ENCODE results near the gene YIPF1. TPM values are rescaled to one million over a fixed set of nuclear protein-coding genes. Genes with fewer than 3 reads are reported as not detected.

YIPF1 gene
- total RNA-seq = 10 to 100 TPM; 14.9 to 26.1 (median 23.5) TPM

DNA sequence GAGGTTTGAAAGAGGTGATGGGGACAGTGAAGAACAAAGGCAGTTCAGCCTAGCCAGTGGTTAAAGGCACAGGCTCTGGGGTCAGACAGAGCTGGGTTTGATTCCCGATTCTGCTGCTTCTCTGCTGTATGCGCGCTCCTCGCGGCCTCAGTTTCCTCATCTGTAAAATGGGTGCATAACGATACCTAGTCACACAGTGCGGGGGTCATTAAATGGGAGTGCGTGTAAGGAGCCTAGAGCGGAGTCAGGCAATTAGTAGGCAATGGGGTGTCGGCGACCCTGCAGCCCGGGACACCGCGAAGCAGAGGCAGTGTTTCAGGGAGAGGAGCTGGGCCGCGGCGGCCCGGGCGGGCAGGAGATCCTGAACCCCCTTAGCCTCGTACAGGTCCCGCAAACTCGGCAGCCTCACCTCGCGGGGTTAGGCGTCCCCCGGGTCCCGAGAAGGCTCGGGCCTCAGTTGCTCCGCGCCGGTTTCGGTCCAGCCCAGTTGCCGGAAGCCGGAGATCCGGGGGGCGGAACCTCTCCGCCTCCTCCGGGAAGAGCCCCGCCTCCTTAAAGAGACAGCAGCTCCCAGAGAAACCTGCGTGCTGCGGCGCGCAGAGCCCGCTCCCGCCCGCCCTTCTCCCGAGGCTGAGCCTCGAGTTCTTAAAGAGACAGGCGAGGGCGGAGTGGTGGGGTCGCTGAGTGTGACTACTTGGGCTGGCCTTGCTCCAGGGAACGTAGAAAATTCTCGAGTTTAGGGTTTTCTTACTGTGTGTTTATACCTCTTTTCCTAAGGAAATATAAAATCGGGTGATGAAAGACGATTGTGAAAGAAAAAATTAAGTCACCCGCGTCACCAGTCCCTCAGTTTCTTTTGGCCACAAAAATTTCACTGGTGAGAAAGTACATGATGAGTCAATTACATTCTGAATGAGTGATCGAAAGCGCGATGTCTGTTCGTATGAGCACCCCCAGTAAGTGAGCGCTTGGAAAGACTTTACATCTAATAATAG lies at the start of gene YIPF1:
Gene YIPF1 (minus strand): TSS at position 494 of the 995 bp plus-strand sequence. CDS start 860 bp downstream, outside the sequence.
- no peaks in the 10 kb centered on the region for H3K27me3 ChIP-seq
- H3K4me1 ChIP-seq = peaks cover 20% of the 10 kb centered on the region
- H3K36me3 ChIP-seq = peaks cover 27% of the 10 kb centered on the region
- TF ChIP-seq, protein P1, sequence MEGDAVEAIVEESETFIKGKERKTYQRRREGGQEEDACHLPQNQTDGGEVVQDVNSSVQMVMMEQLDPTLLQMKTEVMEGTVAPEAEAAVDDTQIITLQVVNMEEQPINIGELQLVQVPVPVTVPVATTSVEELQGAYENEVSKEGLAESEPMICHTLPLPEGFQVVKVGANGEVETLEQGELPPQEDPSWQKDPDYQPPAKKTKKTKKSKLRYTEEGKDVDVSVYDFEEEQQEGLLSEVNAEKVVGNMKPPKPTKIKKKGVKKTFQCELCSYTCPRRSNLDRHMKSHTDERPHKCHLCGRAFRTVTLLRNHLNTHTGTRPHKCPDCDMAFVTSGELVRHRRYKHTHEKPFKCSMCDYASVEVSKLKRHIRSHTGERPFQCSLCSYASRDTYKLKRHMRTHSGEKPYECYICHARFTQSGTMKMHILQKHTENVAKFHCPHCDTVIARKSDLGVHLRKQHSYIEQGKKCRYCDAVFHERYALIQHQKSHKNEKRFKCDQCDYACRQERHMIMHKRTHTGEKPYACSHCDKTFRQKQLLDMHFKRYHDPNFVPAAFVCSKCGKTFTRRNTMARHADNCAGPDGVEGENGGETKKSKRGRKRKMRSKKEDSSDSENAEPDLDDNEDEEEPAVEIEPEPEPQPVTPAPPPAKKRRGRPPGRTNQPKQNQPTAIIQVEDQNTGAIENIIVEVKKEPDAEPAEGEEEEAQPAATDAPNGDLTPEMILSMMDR (IDR thresholded peaks at IDR 0.05) = no peak
- peak in 1 of 3 donors; percentile 84 for TF ChIP-seq POLR2AphosphoS5 (IDR thresholded peaks at IDR 0.05)
- peak in 1 of 2 donors; percentile 28 for TF ChIP-seq POLR2A (IDR thresholded peaks at IDR 0.05)
- no peak for TF ChIP-seq EP300 (IDR thresholded peaks at IDR 0.05)
- no peaks in the 10 kb centered on the region for H3K9me3 ChIP-seq
- H3K4me3 ChIP-seq = peak within 1 kb of the TSS; percentile 65
- 5% methylated on average over 31 of the region's 62 CpGs for WGBS
- DNase-seq (ENCODE audit: low spot score in 2 of 2) = peak; percentile 94
- peak within 1 kb of the TSS; percentile 30 for H3K27ac ChIP-seq

DNA sequence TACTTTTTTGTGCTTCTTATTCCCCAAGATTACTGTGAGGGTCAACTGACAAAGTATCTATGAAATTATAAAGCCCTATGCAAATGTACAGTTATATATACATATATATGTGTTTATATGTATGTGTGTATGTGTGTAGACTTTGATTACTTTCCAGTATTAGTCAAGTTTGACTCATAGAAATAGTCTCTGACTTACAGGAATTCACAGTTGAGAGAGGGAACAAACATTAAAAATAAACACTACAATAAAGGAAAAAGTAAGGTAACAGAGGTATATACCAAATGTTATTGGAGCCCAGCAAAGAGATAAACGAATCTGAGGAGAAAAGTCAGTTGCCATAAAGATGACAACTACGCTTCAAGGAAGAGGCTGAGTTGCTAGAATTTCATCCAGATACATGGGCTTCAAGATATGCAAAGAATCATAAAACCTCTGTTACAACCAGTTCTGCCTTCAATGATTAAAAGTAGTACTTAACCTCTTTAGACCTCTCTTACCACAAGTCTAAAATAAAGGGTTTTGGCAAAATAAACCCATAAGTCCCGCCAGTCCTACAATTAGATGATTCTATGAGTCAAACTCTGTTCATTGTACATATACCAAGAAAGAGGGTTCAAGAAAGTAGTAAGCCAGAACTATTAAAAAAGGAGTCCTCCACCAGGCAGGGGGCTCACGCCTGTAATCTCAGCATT lies 48.7 kb upstream of the YIPF1 start:
- 95% methylated on average over 4 of the region's 4 CpGs for WGBS
- no peak overlapping the region for H3K4me3 ChIP-seq
- no peak for DNase-seq (ENCODE audit: low spot score in 2 of 2)
- H3K36me3 ChIP-seq = peaks cover 12% of the 10 kb centered on the region
- no peaks in the 10 kb centered on the region for H3K4me1 ChIP-seq
- no peak for TF ChIP-seq POLR2AphosphoS5 (IDR thresholded peaks at IDR 0.05)
- TF ChIP-seq POLR2A (IDR thresholded peaks at IDR 0.05) = no peak
- TF ChIP-seq EP300 (IDR thresholded peaks at IDR 0.05) = no peak
- TF ChIP-seq, protein P1 (IDR thresholded peaks at IDR 0.05) = no peak
- no peaks in the 10 kb centered on the region for H3K27me3 ChIP-seq
- H3K9me3 ChIP-seq = no peaks in the 10 kb centered on the region
- H3K27ac ChIP-seq = no peak overlapping the region

DNA sequence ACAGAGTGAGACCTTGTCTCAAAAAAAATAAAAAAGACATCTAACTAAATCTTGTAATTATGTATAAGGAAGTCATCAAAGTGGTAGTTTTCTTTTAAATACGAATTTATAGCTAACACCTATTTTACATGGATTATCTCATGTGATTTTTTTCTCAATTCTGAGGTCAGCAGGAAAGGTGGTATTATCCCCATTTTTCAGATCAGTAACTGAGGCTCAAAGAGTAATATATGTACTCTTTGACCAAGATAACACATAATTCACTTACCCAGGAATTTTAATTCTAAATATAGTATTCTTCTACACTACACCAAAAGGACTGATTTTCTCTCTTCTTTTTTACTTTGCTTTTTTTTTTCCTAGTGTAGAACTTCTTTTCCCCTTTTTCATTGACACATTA lies 46.8 kb upstream of the YIPF1 start:
- 92% methylated on average over 1 of the region's 1 CpG for WGBS
- no peaks in the 10 kb centered on the region for H3K4me1 ChIP-seq
- no peaks in the 10 kb centered on the region for H3K27me3 ChIP-seq
- no peak for DNase-seq (ENCODE audit: low spot score in 2 of 2)
- H3K9me3 ChIP-seq = no peaks in the 10 kb centered on the region
- H3K27ac ChIP-seq = no peak overlapping the region
- peaks cover 12% of the 10 kb centered on the region for H3K36me3 ChIP-seq
- H3K4me3 ChIP-seq = no peak overlapping the region
- TF ChIP-seq EP300 (IDR thresholded peaks at IDR 0.05) (no peak), POLR2A (IDR thresholded peaks at IDR 0.05) (no peak), POLR2AphosphoS5 (IDR thresholded peaks at IDR 0.05) (no peak)
- TF ChIP-seq, protein P1 (IDR thresholded peaks at IDR 0.05) = no peak

DNA sequence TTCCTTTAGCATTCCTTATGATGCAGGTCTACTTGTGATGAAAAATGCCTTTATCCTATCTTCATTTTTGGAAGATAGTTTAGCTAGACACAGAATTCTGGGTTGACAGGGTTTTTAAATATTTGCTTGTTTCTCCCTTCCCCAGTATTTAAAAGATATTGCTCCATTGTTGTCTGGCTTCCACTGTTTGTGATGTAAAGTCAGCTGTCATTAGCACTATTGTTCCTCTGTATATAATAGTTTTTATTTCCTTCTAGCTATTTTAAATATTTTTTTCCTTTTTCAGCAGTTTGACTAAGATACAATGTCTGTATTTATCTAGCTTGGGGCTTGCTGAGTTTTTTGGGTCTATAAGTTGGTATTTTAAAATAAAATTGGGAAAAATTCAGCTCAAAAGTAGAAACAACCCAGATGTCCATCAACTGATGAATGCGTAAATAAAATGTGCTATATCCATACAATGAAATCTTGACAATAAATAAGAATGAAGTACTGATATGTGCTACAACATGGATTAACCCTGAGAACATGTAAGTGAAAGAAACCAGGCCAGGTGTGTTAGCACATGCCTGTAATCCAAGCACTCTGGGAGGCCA lies 44.7 kb upstream of the YIPF1 start:
- WGBS = 91% methylated on average over 1 of the region's 1 CpG
- DNase-seq (ENCODE audit: low spot score in 2 of 2) = no peak
- Histone ChIP-seq H3K4me3 (no peak overlapping the region), H3K4me1 (no peaks in the 10 kb centered on the region), H3K36me3 (peaks cover 12% of the 10 kb centered on the region), H3K27me3 (no peaks in the 10 kb centered on the region), H3K27ac (no peak overlapping the region), H3K9me3 (no peaks in the 10 kb centered on the region)
- no peak for TF ChIP-seq POLR2A (IDR thresholded peaks at IDR 0.05)

DNA sequence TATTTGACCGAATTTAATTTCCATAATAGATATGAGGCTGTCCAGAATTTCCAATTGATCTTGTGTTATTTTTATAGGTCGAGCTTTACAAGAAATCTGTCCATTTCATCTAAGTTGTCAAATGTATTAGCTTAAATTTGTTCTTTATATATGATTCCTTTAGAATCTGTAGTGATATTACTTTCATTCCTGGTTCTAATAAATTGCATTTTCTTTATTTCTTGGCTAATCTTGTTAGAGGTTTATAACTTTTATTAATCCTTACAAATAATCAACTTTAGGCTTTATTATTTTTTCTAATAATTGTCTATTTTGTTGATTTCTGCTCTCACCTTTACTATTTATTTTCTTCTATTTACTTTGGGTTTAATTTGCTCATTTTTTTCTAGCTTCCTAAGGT lies 41.9 kb upstream of the YIPF1 start:
- 97% methylated on average over 2 of the region's 2 CpGs for WGBS
- Histone ChIP-seq H3K27me3 (no peaks in the 10 kb centered on the region), H3K27ac (no peak overlapping the region), H3K9me3 (no peaks in the 10 kb centered on the region), H3K4me1 (no peaks in the 10 kb centered on the region), H3K36me3 (peaks cover 28% of the 10 kb centered on the region), H3K4me3 (no peak overlapping the region)
- no peak for DNase-seq (ENCODE audit: low spot score in 2 of 2)
- TF ChIP-seq EP300 (IDR thresholded peaks at IDR 0.05) (no peak), POLR2AphosphoS5 (IDR thresholded peaks at IDR 0.05) (no peak), POLR2A (IDR thresholded peaks at IDR 0.05) (no peak)
- TF ChIP-seq, protein P1 (IDR thresholded peaks at IDR 0.05) = no peak

Data from suprapubic skin (tissue), 4 donors.